ENCODE data around the gene FBXO15.

FBXO15 gene

DNA sequence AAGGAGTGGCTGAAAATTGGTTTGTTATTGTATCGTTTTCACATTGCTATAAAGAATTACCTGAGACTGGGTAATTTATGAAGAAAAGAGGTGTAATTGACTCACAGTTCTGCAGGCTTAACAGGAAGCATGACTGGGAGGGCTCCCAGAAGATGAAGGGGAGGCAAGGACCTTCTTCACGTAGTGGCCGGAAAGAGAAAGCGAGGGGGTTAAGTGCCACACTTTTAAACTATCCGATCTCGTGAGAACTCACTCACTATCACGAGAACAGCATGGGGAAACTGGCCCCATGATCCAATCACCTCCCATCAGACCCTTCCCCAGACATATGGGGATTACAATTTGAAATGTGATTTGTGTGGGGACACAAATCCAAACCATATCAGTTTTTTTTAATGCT is 81.6 kb downstream of the FBXO15 start:
- no peak for DNase-seq (ENCODE audit: extremely low read depth in 1 of 2, low read depth in 1 of 2)

DNA sequence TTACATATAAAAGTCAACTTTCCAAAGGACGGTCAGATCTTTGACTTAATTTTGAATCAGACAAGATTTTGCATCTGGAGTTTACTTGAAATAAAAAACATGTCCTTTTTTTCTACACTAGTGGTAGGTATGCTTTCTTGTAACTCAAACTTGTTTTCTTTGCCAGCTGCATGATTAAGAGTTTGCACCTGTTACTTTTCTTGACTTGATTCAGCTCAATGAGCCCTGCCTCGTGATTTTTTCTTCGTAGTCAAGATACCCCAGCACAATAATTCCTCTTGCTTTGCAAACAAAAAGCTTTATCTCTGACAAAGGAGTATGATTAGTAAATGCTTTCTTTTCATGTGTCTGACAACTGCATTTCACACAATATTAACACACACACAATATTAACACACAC is 82.3 kb downstream of the FBXO15 start:
- DNase-seq (ENCODE audit: extremely low read depth in 1 of 2, low read depth in 1 of 2) = no peak

DNA sequence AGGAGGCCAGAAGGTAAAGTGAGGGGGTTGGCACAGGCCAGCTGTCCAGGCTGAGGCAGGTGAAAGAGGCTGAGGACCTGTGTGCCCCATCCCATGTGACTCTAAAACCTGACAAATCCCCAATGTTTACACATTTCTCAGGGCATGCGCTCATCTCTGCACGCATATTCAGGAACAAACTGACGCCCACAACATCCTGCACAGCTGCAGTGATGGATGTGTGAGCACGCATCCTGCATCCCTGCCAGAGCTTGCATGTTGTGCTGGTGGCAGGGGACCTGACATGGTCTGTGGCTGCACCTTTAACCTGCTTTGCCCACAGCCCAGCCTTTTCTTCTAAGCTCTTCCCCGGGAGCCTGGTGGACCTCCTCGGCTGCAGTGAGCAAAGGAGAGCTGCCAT is 83.1 kb downstream of the FBXO15 start:
- no peak for DNase-seq (ENCODE audit: extremely low read depth in 1 of 2, low read depth in 1 of 2)

DNA sequence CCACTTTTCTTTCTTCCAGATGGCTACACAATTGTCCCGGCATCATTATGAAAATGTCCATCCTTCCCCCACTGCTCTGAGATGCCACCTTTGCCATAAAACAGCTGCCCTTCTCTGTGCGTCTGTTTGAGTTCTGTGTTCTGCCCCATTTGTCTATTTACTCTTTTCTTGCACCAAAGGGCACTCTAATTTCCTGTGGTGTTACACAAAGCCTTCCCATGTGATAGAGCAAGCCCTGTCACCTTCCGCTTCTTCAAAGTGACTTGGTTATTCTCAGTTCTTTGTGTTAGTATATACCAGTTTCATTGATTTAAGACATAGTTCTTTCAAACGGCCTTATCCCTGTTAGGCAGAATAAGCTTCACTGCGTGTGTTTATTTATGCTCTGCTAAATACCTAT is 84.1 kb downstream of the FBXO15 start:
- DNase-seq (ENCODE audit: extremely low read depth in 1 of 2, low read depth in 1 of 2) = no peak

- no peak for DNase-seq (ENCODE audit: extremely low read depth in 1 of 2, low read depth in 1 of 2)
Observed at GRCh38 chr18:74063023-74063422, 84.6 kb downstream of the FBXO15 start.

DNA sequence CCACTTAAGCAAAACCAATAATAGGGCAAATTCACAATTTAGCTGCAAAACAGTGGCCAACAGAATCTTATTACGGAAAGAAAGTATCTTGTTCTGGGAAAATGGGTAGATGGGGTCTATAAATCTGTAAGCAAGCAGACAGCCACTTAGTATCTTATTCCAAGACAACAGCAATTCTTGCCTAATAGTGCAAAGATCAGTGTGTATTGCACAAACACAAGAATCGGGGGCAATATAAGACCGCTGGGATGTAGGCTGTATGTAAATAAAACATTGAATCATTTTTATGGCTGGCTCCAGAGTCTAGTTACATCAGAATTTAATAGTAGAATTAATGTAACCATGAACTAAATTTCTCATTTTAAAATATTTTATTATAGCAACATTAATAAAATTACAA is 85.6 kb downstream of the FBXO15 start:
- DNase-seq (ENCODE audit: extremely low read depth in 1 of 2, low read depth in 1 of 2) = no peak

DNA sequence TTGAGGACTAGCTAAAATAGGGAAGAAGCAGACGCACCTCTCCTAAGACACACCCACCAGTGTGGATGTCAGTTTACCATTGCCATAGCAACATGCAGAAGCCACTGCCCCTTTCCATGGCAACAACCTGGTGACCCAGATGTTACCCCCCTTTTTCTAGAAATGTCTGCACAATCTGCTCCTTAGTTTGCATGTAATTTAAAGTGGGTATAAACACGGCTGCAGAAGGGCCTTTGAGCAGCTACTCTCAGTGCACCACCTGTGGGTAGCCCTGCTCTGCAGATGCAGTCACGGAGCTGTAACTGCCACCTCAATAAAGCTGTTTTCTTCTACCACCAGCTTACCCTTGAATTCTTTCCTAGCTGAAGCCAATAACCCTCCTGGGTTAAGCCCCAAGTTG is 87.1 kb downstream of the FBXO15 start:
- DNase-seq (ENCODE audit: extremely low read depth in 1 of 2, low read depth in 1 of 2) = no peak

- no peak for DNase-seq (ENCODE audit: extremely low read depth in 1 of 2, low read depth in 1 of 2)
Observed at GRCh38 chr18:74050807-74051206, 96.8 kb downstream of the FBXO15 start.

DNA sequence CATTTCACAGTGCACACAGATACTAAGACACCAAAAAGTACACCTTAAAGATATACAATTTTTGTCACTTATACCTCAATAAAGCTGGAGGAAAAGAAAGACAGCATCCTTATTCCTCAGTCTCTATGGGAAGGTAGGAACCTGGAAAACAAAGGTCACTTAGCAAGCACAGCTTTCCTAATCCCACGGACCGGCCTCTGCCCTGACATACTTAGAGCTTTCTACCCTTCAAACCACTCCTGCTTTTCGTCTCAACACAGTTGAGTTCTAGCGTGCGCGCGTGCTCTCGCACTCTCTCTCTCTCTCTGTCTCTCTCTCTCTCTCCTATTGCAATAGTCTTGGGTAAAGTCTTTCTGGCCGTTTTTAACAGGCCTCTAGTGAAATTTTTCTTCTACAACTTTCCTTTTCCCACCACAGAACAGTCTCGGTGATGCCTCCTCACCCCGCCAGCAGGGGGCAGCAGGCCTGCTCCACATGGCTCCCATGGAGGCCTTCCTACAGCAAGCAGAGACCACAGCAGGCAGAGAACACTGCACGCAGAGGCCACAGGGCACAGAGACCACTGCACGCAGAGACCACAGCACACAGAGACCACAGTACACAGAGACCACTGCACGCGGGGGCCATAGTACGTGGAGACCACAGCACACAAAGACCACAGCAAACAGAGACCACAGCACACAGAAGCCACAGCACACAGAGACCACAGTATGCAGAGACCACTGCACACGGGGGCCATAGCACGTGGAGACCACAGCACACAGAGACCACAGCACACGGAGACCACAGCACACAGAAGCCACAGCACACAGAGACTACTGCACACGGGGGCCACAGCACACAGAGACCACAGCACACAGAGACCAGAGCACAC is 106.9 kb downstream of the FBXO15 start:
- peak; percentile 22 to 52 for DNase-seq (ENCODE audit: extremely low read depth in 1 of 2, low read depth in 1 of 2)

DNA sequence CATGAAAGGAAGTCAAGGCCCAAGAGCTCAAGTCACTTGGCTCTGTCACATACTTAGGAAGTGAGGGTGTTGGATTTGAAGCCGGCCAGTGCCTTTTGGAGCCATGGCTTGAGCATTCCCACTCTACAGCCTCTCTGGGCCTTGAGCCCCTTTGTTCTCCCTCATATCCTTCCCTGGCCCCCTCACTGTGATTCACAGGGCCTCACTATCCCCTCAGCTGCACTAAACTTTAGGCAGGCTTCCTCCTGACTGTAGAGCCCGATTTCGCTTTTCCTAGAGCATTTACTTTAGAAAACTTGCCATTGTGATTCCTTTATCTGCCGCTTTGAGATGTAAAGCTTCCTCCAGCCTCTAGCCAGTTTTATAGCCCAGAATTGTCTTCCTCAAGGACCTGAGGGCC is 107.6 kb downstream of the FBXO15 start:
- DNase-seq (ENCODE audit: extremely low read depth in 1 of 2, low read depth in 1 of 2) = no peak

- DNase-seq (ENCODE audit: extremely low read depth in 1 of 2, low read depth in 1 of 2) = no peak
Observed at GRCh38 chr18:74029161-74029560, 118.5 kb downstream of the FBXO15 start.
